Measurements from ENCODE around the gene SLC8B1.

SLC8B1 gene

DNA sequence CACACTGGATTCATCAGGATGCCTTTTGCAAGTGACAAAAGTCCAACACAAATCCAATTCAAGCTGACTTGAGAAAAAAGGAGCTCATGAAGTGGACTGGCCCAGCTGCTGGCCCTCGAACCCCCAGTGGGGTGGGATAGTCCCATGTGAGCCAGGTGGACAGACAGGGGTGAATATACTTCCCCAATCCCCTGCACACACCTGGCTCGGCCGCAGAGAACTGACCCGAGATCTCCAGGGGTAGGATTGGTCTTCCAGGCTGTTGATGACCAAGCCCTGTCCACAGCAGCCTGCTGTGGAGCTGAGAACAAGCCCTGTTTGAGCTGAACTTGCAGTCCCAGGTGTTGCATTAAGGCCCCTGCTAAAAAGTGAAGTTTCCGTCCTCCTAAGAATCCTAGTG is 57.4 kb downstream of the SLC8B1 start:
- Histone ChIP-seq H3K23ac (ENCODE audit: low read length) (no peak overlapping the region), H3K18ac (ENCODE audit: low read length) (no peak overlapping the region), H3K36me3 (ENCODE audit: control insufficient read depth in 1 of 2, insufficient read depth in 2 of 2, low read length in 2 of 2) (peaks cover 16 to 17% of the 10 kb centered on the region in 2 experiments), H3K27ac (ENCODE audit: low read depth, low read length) (no peak overlapping the region), H3K14ac (ENCODE audit: low read length) (no peak overlapping the region), H3K9ac (ENCODE audit: low read length) (no peak overlapping the region), H2BK5ac (ENCODE audit: low read depth, low read length, poor library complexity) (no peak overlapping the region), H3K4me2 (ENCODE audit: low read length) (no peak overlapping the region), H3K79me2 (ENCODE audit: control insufficient read depth, insufficient read depth, low read length, poor library complexity) (no peaks in the 10 kb centered on the region), H2BK12ac (ENCODE audit: low read length) (no peak overlapping the region), H4K91ac (ENCODE audit: low read depth, low read length) (no peak overlapping the region), H3K4me3 (ENCODE audit: low read depth, low read length) (no peak overlapping the region), H3K79me1 (ENCODE audit: low read length) (peaks cover 2% of the 10 kb centered on the region), H3K27me3 (ENCODE audit: insufficient read depth, low read length) (no peaks in the 10 kb centered on the region), H2BK120ac (ENCODE audit: insufficient read depth, low read length, poor library complexity) (no peak overlapping the region), H3K9me3 (ENCODE audit: insufficient read depth, low read depth, low read length) (no peaks in the 10 kb centered on the region), H2AK5ac (ENCODE audit: low read length) (no peak overlapping the region), H4K12ac (ENCODE audit: low read depth, low read length) (no peak overlapping the region), H3K4me1 (ENCODE audit: control insufficient read depth in 1 of 2, insufficient read depth in 2 of 2, low read length in 2 of 2) (peaks cover 2 to 5% of the 10 kb centered on the region in 2 experiments), H3K4ac (ENCODE audit: low read depth, low read length) (no peak overlapping the region), H2AFZ (ENCODE audit: insufficient read depth, low read length, poor library complexity) (no peak overlapping the region), H4K8ac (ENCODE audit: low read depth, low read length) (no peak overlapping the region)
- no CpG with 5 or more reads among the region's 5 CpGs for WGBS (ENCODE audit: extremely low coverage, insufficient coverage, insufficient read length)
- no peak for DNase-seq

DNA sequence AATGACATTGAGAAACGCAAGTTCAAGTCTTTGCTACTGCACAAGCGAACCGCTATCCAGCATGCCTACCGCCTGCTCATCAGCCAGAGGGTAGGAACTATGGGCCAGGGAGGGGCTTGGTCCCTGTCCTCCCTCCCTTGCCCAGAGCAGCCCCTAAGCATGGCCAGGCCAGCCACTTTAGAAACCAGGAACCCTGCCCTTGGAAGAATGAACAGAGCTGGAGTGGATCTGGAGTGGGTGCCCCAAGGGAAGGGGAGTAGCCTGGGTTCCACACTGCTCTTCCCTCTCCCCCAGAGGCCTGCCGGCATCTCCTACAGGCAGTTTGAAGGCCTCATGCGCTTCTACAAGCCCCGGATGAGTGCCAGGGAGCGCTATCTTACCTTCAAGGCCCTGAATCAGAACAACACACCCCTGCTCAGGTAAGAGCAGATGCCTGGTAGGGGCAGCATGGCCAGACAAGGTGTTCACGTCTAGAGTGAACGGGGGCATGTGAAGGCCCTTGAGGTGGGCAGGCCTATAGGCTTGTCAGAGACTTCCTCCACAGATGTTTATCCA is 57.9 kb downstream of the SLC8B1 start:
- H3K4me1 ChIP-seq (ENCODE audit: control insufficient read depth in 1 of 2, insufficient read depth in 2 of 2, low read length in 2 of 2): peaks cover 6 to 8% of the 10 kb centered on the region in 2 experiments
- no peak overlapping the region for H3K23ac ChIP-seq (ENCODE audit: low read length)
- no peaks in the 10 kb centered on the region for H3K27me3 ChIP-seq (ENCODE audit: insufficient read depth, low read length)

DNA sequence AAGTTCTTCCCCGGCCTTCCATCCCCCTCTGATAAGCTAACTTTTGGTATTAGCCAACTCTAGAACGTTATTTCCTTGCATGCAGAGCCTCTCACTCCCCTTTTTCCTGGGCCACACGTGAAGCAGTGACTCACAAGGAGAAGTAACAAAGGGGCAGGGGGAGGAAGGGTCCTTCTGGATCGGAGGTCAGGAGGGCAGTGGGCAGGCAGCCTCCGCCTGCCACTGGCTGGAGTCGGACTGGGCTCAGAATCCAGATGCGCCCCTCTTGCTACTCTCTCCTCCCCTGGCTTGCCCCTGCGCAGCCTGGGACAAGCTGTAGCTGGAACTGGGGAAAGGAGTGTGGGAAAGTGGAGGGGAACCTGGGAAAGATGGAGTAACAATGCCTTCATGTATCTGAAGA is 58.6 kb downstream of the SLC8B1 start:
- H3K4ac ChIP-seq (ENCODE audit: low read depth, low read length): no peak overlapping the region
- H4K8ac ChIP-seq (ENCODE audit: low read depth, low read length): no peak overlapping the region
- H3K79me2 ChIP-seq (ENCODE audit: control insufficient read depth, insufficient read depth, low read length, poor library complexity): peaks cover 2% of the 10 kb centered on the region
- no peaks in the 10 kb centered on the region for H3K27me3 ChIP-seq (ENCODE audit: insufficient read depth, low read length)
- H2BK120ac ChIP-seq (ENCODE audit: insufficient read depth, low read length, poor library complexity): no peak overlapping the region
- H2AK5ac ChIP-seq (ENCODE audit: low read length): no peak overlapping the region
- H3K36me3 ChIP-seq (ENCODE audit: control insufficient read depth in 1 of 2, insufficient read depth in 2 of 2, low read length in 2 of 2): peaks cover 16 to 17% of the 10 kb centered on the region in 2 experiments
- no peak for DNase-seq
- H4K12ac ChIP-seq (ENCODE audit: low read depth, low read length): no peak overlapping the region
- no peak overlapping the region for H3K14ac ChIP-seq (ENCODE audit: low read length)
- no peak overlapping the region for H3K9ac ChIP-seq (ENCODE audit: low read length)
- H3K4me1 ChIP-seq (ENCODE audit: control insufficient read depth in 1 of 2, insufficient read depth in 2 of 2, low read length in 2 of 2): peaks cover 12 to 14% of the 10 kb centered on the region in 2 experiments
- H3K4me2 ChIP-seq (ENCODE audit: low read length): no peak overlapping the region
- peaks cover 7% of the 10 kb centered on the region for H3K79me1 ChIP-seq (ENCODE audit: low read length)
- no peak overlapping the region for H4K91ac ChIP-seq (ENCODE audit: low read depth, low read length)
- H2BK12ac ChIP-seq (ENCODE audit: low read length): no peak overlapping the region
- H3K4me3 ChIP-seq (ENCODE audit: low read depth, low read length): no peak overlapping the region
- no peaks in the 10 kb centered on the region for H3K9me3 ChIP-seq (ENCODE audit: insufficient read depth, low read depth, low read length)
- no peak overlapping the region for H3K23ac ChIP-seq (ENCODE audit: low read length)
- no peak overlapping the region for H3K18ac ChIP-seq (ENCODE audit: low read length)
- no peak overlapping the region for H2AFZ ChIP-seq (ENCODE audit: insufficient read depth, low read length, poor library complexity)
- no CpG with 5 or more reads among the region's 8 CpGs for WGBS (ENCODE audit: extremely low coverage, insufficient coverage, insufficient read length)
- no peak overlapping the region for H2BK5ac ChIP-seq (ENCODE audit: low read depth, low read length, poor library complexity)
- no peak overlapping the region for H3K27ac ChIP-seq (ENCODE audit: low read depth, low read length)

More for the DNA sequence above, 57.9 kb downstream of the SLC8B1 start:
- H3K9me3 ChIP-seq (ENCODE audit: insufficient read depth, low read depth, low read length): no peaks in the 10 kb centered on the region
- H2AK5ac ChIP-seq (ENCODE audit: low read length): no peak overlapping the region
- no peak overlapping the region for H2BK5ac ChIP-seq (ENCODE audit: low read depth, low read length, poor library complexity)
- H3K79me1 ChIP-seq (ENCODE audit: low read length): peaks cover 4% of the 10 kb centered on the region
- H2AFZ ChIP-seq (ENCODE audit: insufficient read depth, low read length, poor library complexity): no peak overlapping the region
- H2BK120ac ChIP-seq (ENCODE audit: insufficient read depth, low read length, poor library complexity): no peak overlapping the region
- WGBS (ENCODE audit: extremely low coverage, insufficient coverage, insufficient read length): no CpG with 5 or more reads among the region's 10 CpGs
- H3K4me3 ChIP-seq (ENCODE audit: low read depth, low read length): no peak overlapping the region
- H3K9ac ChIP-seq (ENCODE audit: low read length): no peak overlapping the region
- H3K18ac ChIP-seq (ENCODE audit: low read length): no peak overlapping the region
- H3K36me3 ChIP-seq (ENCODE audit: control insufficient read depth in 1 of 2, insufficient read depth in 2 of 2, low read length in 2 of 2): peaks cover 16 to 17% of the 10 kb centered on the region in 2 experiments
- H3K4me2 ChIP-seq (ENCODE audit: low read length): no peak overlapping the region
- no peaks in the 10 kb centered on the region for H3K79me2 ChIP-seq (ENCODE audit: control insufficient read depth, insufficient read depth, low read length, poor library complexity)
- H4K12ac ChIP-seq (ENCODE audit: low read depth, low read length): no peak overlapping the region
- peak overlapping the region; percentile 24 for H4K8ac ChIP-seq (ENCODE audit: low read depth, low read length)
- H2BK12ac ChIP-seq (ENCODE audit: low read length): peak overlapping the region; percentile 7
- no peak overlapping the region for H4K91ac ChIP-seq (ENCODE audit: low read depth, low read length)
- DNase-seq: no peak
- no peak overlapping the region for H3K4ac ChIP-seq (ENCODE audit: low read depth, low read length)
- no peak overlapping the region for H3K14ac ChIP-seq (ENCODE audit: low read length)
- H3K27ac ChIP-seq (ENCODE audit: low read depth, low read length): no peak overlapping the region

DNA sequence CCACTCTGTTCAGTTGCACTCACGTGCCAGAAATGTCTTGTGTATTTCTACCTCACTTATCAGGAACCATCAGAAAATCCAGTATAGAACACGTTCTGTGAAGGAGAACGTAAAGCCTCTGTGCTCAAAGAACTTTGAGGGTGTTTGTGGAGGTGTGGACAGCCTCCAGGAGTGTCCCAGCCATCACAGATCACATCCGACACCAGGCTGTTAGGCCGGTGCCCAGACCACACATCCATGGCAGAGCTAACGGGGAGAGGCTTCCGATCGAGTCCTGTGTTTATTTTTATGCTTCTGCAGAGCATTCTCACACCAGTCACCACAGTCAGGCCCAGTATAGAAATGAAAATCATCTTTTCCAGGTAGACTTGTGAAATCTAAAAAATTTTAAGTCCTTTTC is 60.1 kb downstream of the SLC8B1 start:
- no CpG with 5 or more reads among the region's 8 CpGs for WGBS (ENCODE audit: extremely low coverage, insufficient coverage, insufficient read length)

More for the DNA sequence above, 60.1 kb downstream of the SLC8B1 start:
- no peak overlapping the region for H2BK12ac ChIP-seq (ENCODE audit: low read length)
- no peak overlapping the region for H2BK120ac ChIP-seq (ENCODE audit: insufficient read depth, low read length, poor library complexity)
- H3K18ac ChIP-seq (ENCODE audit: low read length): no peak overlapping the region
- H2AK5ac ChIP-seq (ENCODE audit: low read length): no peak overlapping the region
- H4K91ac ChIP-seq (ENCODE audit: low read depth, low read length): no peak overlapping the region
- H3K4ac ChIP-seq (ENCODE audit: low read depth, low read length): no peak overlapping the region
- no peak overlapping the region for H2AFZ ChIP-seq (ENCODE audit: insufficient read depth, low read length, poor library complexity)
- no peak overlapping the region for H3K4me3 ChIP-seq (ENCODE audit: low read depth, low read length)
- DNase-seq: no peak
- peaks cover 17 to 21% of the 10 kb centered on the region in 2 experiments for H3K36me3 ChIP-seq (ENCODE audit: control insufficient read depth in 1 of 2, insufficient read depth in 2 of 2, low read length in 2 of 2)
- no peaks in the 10 kb centered on the region for H3K9me3 ChIP-seq (ENCODE audit: insufficient read depth, low read depth, low read length)
- no peak overlapping the region for H2BK5ac ChIP-seq (ENCODE audit: low read depth, low read length, poor library complexity)
- H3K27ac ChIP-seq (ENCODE audit: low read depth, low read length): no peak overlapping the region
- H3K79me1 ChIP-seq (ENCODE audit: low read length): peaks cover 7% of the 10 kb centered on the region
- no peak overlapping the region for H4K8ac ChIP-seq (ENCODE audit: low read depth, low read length)
- H3K4me2 ChIP-seq (ENCODE audit: low read length): no peak overlapping the region
- peaks cover 12 to 14% of the 10 kb centered on the region in 2 experiments for H3K4me1 ChIP-seq (ENCODE audit: control insufficient read depth in 1 of 2, insufficient read depth in 2 of 2, low read length in 2 of 2)
- H4K12ac ChIP-seq (ENCODE audit: low read depth, low read length): no peak overlapping the region
- no peak overlapping the region for H3K9ac ChIP-seq (ENCODE audit: low read length)
- H3K27me3 ChIP-seq (ENCODE audit: insufficient read depth, low read length): no peaks in the 10 kb centered on the region
- no peak overlapping the region for H3K23ac ChIP-seq (ENCODE audit: low read length)
- H3K14ac ChIP-seq (ENCODE audit: low read length): no peak overlapping the region
- peaks cover 2% of the 10 kb centered on the region for H3K79me2 ChIP-seq (ENCODE audit: control insufficient read depth, insufficient read depth, low read length, poor library complexity)

Measured in trophoblast cell (in vitro differentiated cells and primary cell).